ENCODE data around the gene LRRC14B.
"Not testable (repeated sequence)": the region's sequence is repeated elsewhere in the genome, so short reads cannot be mapped to it uniquely, and the experiment has no call there.

Gene LRRC14B

DNA sequence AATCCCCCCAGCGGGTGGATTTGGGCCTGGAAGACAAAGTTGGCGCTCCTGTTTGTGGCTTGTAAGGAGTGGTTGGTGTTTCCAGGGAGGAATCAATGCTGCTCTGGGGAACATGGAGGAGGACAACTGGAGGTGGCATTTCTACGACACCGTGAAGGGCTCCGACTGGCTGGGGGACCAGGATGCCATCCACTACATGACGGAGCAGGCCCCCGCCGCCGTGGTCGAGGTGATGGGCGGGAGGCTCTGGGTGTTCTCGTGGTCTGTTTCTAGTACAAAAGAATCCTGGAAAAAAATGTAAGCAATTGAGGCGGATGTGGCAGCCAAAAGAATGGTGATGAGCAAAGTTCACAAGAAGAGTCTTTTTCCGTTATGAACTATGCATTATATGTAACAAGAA lies 34.0 kb downstream of the LRRC14B start:
- no peak for FAIRE-seq
- no peak for DNase-seq (ENCODE audit: extremely low spot score, insufficient read length, low read depth)

DNA sequence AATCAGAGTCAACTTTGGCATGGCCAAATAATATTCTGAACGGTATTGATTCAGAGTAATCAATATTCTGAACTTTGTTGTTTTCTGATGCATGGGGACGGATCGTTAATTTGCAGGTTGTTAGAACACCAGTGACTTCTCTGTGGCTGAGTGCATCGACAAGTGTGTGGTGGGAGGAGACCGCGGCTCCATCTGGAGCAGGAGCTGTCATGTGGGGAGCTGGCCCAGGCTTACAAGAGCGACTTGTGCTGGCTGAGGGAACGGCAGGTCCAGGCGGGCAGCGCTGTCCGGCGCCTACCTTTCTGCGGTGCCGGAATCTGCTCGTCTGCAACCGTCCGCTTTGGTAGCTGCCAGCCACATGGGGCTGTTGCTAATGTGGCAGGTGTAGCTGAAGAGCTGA lies 36.1 kb downstream of the LRRC14B start:
- not testable (repeated sequence) for FAIRE-seq; DNase-seq (ENCODE audit: extremely low spot score, insufficient read length, low read depth)

- FAIRE-seq (no peak), DNase-seq (ENCODE audit: extremely low spot score, insufficient read length, low read depth) (no peak)
These were observed 37.6 kb downstream of the LRRC14B start for GRCh38 chr5:228886-229285.

DNA sequence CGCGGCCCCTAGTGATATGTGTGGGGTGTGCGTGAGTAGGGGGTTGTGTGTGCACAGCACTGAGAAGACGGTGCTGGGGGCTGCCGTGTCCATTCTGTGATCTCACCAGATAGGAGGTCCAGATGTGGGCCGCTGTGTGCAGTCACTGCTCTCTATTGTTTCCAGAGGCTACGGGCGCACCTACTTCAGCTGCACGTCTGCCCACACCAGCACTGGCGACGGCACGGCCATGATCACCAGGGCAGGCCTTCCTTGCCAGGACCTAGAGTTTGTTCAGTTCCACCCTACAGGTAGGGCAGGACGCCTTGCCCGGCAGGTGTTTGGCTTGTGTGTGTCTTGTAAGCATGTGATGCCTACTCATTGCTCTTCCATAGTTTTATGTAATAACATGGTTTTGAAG lies 39.4 kb downstream of the LRRC14B start:
- FAIRE-seq = no peak

GRCh38 chr5:231661-232060 lies 40.4 kb downstream of the LRRC14B start:
- DNase-seq (ENCODE audit: extremely low spot score, insufficient read length, low read depth) = no peak
- no peak for FAIRE-seq

More for the DNA sequence above, 39.4 kb downstream of the LRRC14B start:
- no peak for DNase-seq (ENCODE audit: extremely low spot score, insufficient read length, low read depth)

GRCh38 chr5:233426-233825 lies 42.1 kb downstream of the LRRC14B start:
- not testable (repeated sequence) for DNase-seq (ENCODE audit: extremely low spot score, insufficient read length, low read depth); FAIRE-seq

DNA sequence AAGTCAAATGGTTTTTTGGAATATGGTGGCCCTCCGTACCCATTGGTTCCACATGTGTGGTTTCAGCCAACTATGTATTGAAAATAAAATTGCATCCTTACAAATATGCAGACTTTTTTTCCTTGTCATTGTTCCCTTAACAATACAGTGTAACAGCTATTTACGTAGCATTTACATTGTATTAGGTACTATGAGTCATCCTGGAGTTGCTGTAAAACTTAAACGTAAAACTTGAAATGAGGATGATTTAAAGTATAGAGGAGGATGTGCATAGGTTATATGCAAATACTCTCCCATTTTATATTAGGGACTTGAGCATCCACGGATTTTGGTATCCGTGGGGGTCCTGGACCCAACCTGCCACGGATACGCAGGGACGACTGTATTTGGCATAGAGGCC lies 43.2 kb downstream of the LRRC14B start:
- DNase-seq (ENCODE audit: extremely low spot score, insufficient read length, low read depth) (no peak), FAIRE-seq (no peak)

DNA sequence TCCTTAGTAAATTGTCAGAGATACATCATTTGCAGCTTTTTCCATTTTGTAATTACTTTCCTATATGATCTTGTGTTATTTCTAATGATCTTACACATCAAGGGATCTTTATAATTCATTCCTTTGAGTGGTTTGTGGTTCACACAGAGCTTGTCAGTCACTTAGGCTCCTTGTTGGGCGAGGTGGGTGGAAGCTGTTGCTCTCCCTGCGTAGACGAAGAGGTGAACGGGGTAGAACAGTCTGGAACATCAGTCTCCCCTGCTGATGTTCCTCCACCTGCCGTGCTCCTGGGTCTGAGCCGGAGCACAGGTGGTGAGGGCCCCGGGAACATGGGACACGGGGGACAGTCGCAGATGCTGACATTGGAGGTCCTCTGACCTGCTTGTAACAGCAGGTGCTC lies 44.2 kb downstream of the LRRC14B start:
- not testable (repeated sequence) for FAIRE-seq; DNase-seq (ENCODE audit: extremely low spot score, insufficient read length, low read depth)

GRCh38 chr5:237931-238330 lies 46.6 kb downstream of the LRRC14B start:
- not testable (repeated sequence) for FAIRE-seq; DNase-seq (ENCODE audit: extremely low spot score, insufficient read length, low read depth)

DNA sequence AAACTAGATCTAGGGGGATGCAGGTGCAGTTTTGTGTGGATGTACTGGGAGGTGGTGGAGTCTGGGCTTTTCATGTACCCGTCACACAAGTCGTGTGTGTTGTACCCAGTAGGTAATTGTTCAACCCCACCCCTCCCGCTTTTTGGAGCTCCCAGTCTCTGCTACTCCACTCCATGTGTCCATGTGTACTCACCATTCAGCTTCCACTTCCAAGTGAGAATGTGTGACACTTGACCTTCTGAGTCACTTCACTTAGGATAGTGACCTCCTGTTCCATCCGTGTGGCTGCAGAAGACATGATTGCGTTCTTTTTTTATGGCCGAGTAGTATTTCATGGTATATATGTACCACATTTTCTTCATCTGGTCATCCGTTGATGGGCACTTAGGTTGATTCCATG lies 49.3 kb downstream of the LRRC14B start:
- FAIRE-seq; DNase-seq (ENCODE audit: extremely low spot score, insufficient read length, low read depth): not testable (repeated sequence)

GRCh38 chr5:241045-241669 lies 49.9 kb downstream of the LRRC14B start:
- FAIRE-seq; DNase-seq (ENCODE audit: extremely low spot score, insufficient read length, low read depth): not testable (repeated sequence)

GRCh38 chr5:243683-244367 lies 52.5 kb downstream of the LRRC14B start:
- not testable (repeated sequence) for DNase-seq (ENCODE audit: extremely low spot score, insufficient read length, low read depth); FAIRE-seq

DNA sequence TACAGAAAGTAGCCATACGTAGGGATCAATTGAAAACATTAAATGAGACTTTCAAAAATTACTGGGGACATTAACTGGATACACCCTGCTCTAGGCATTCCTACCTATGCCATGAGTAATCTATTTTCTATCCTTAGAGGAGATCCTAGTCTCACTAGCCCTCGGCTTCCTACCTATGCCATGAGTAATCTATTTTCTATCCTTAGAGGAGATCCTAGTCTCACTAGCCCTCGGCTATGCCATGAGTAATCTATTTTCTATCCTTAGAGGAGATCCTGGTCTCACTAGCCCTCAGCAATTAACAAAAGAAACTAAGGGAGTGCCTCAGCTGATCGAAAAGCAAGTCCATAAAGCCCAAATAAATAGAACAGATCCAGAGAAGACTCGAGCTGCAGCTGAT lies 54.4 kb downstream of the LRRC14B start:
- not testable (repeated sequence) for FAIRE-seq; DNase-seq (ENCODE audit: extremely low spot score, insufficient read length, low read depth)
